Measurements from ENCODE around the gene SLC35G6.
A peak's percentile ranks its signal among the peaks of the same experiment; 100 is the strongest.

Gene SLC35G6

GRCh38 chr17:7497636-7498035 is 16.4 kb downstream of the SLC35G6 start:
- no peak for FAIRE-seq
- DNase-seq (ENCODE audit: insufficient read length), result no peak
- TF ChIP-seq POLR2A (IDR thresholded peaks at IDR 0.05; ENCODE audit: low read depth, low read length) (no peak), TAF1 (IDR thresholded peaks at IDR 0.05; ENCODE audit: borderline replicate concordance, low read depth, low read length) (no peak), POLR2AphosphoS5 (IDR thresholded peaks at IDR 0.05; ENCODE audit: low read depth, low read length) (no peak)

GRCh38 chr17:7499161-7499560 is 17.9 kb downstream of the SLC35G6 start:
- TF ChIP-seq POLR2AphosphoS5 (IDR thresholded peaks at IDR 0.05; ENCODE audit: low read depth, low read length) (no peak), POLR2A (IDR thresholded peaks at IDR 0.05; ENCODE audit: low read depth, low read length) (peak; percentile 16; the same call in 1 of the 2 replicates), TAF1 (IDR thresholded peaks at IDR 0.05; ENCODE audit: borderline replicate concordance, low read depth, low read length) (no peak)
- DNase-seq (ENCODE audit: insufficient read length) (no peak), FAIRE-seq (no peak)

GRCh38 chr17:7501729-7502128 is 20.5 kb downstream of the SLC35G6 start:
- DNase-seq (ENCODE audit: insufficient read length) (no peak), FAIRE-seq (no peak)
- no peak for TF ChIP-seq POLR2A (IDR thresholded peaks at IDR 0.05; ENCODE audit: low read depth, low read length)
- TF ChIP-seq POLR2AphosphoS5 (IDR thresholded peaks at IDR 0.05; ENCODE audit: low read depth, low read length), result no peak
- TF ChIP-seq TAF1 (IDR thresholded peaks at IDR 0.05; ENCODE audit: borderline replicate concordance, low read depth, low read length), result no peak

GRCh38 chr17:7502171-7502847 is 21.1 kb downstream of the SLC35G6 start:
- TF ChIP-seq TAF1 (IDR thresholded peaks at IDR 0.05; ENCODE audit: borderline replicate concordance, low read depth, low read length), result no peak
- TF ChIP-seq POLR2A (IDR thresholded peaks at IDR 0.05; ENCODE audit: low read depth, low read length), result 0 out of 2 replicates have a peak, but pooled peaks have one; percentile 7
- FAIRE-seq (no peak), DNase-seq (ENCODE audit: insufficient read length) (no peak)

GRCh38 chr17:7502987-7503386 is 21.7 kb downstream of the SLC35G6 start:
- peak; percentile 46; the same call in 1 of the 2 replicates for TF ChIP-seq POLR2AphosphoS5 (IDR thresholded peaks at IDR 0.05; ENCODE audit: low read depth, low read length)
- TF ChIP-seq POLR2A (IDR thresholded peaks at IDR 0.05; ENCODE audit: low read depth, low read length), result no peak
- TF ChIP-seq TAF1 (IDR thresholded peaks at IDR 0.05; ENCODE audit: borderline replicate concordance, low read depth, low read length), result no peak
- no peak for FAIRE-seq
- no peak for DNase-seq (ENCODE audit: insufficient read length)

- FAIRE-seq (no peak), DNase-seq (ENCODE audit: insufficient read length) (no peak)
- no peak for TF ChIP-seq POLR2AphosphoS5 (IDR thresholded peaks at IDR 0.05; ENCODE audit: low read depth, low read length)
- no peak for TF ChIP-seq POLR2A (IDR thresholded peaks at IDR 0.05; ENCODE audit: low read depth, low read length)
- TF ChIP-seq TAF1 (IDR thresholded peaks at IDR 0.05; ENCODE audit: borderline replicate concordance, low read depth, low read length), result no peak
Observed at GRCh38 chr17:7503521-7503920, 22.3 kb downstream of the SLC35G6 start.

- DNase-seq (ENCODE audit: insufficient read length), result no peak
- TF ChIP-seq POLR2A (IDR thresholded peaks at IDR 0.05; ENCODE audit: low read depth, low read length) (no peak), POLR2AphosphoS5 (IDR thresholded peaks at IDR 0.05; ENCODE audit: low read depth, low read length) (no peak), TAF1 (IDR thresholded peaks at IDR 0.05; ENCODE audit: borderline replicate concordance, low read depth, low read length) (no peak)
- FAIRE-seq, result no peak
Observed at GRCh38 chr17:7508145-7508544, 26.9 kb downstream of the SLC35G6 start.

- FAIRE-seq, result no peak
- DNase-seq (ENCODE audit: insufficient read length), result no peak
- TF ChIP-seq POLR2A (IDR thresholded peaks at IDR 0.05; ENCODE audit: low read depth, low read length) (no peak), TAF1 (IDR thresholded peaks at IDR 0.05; ENCODE audit: borderline replicate concordance, low read depth, low read length) (no peak), POLR2AphosphoS5 (IDR thresholded peaks at IDR 0.05; ENCODE audit: low read depth, low read length) (no peak; the same call in 1 of the 2 replicates)
Observed at GRCh38 chr17:7508846-7509245, 27.6 kb downstream of the SLC35G6 start.

- FAIRE-seq, result no peak
Observed at GRCh38 chr17:7509937-7510336, 28.7 kb downstream of the SLC35G6 start.

GRCh38 chr17:7511108-7511507 is 29.9 kb downstream of the SLC35G6 start:
- TF ChIP-seq POLR2AphosphoS5 (IDR thresholded peaks at IDR 0.05; ENCODE audit: low read depth, low read length) (peak; percentile 48; the same call in 1 of the 2 replicates), TAF1 (IDR thresholded peaks at IDR 0.05; ENCODE audit: borderline replicate concordance, low read depth, low read length) (no peak), POLR2A (IDR thresholded peaks at IDR 0.05; ENCODE audit: low read depth, low read length) (no peak; the same call in 1 of the 2 replicates)
- FAIRE-seq (no peak), DNase-seq (ENCODE audit: insufficient read length) (no peak)

More at GRCh38 chr17:7509937-7510336, 28.7 kb downstream of the SLC35G6 start:
- DNase-seq (ENCODE audit: insufficient read length), result no peak
- TF ChIP-seq POLR2A (IDR thresholded peaks at IDR 0.05; ENCODE audit: low read depth, low read length) (no peak; the same call in 1 of the 2 replicates), TAF1 (IDR thresholded peaks at IDR 0.05; ENCODE audit: borderline replicate concordance, low read depth, low read length) (no peak), POLR2AphosphoS5 (IDR thresholded peaks at IDR 0.05; ENCODE audit: low read depth, low read length) (no peak)

- TF ChIP-seq POLR2A (IDR thresholded peaks at IDR 0.05; ENCODE audit: low read depth, low read length), result peak; percentile 36; the same call in 1 of the 2 replicates
- TF ChIP-seq POLR2AphosphoS5 (IDR thresholded peaks at IDR 0.05; ENCODE audit: low read depth, low read length), result peak; percentile 28; the same call in 1 of the 2 replicates
- TF ChIP-seq TAF1 (IDR thresholded peaks at IDR 0.05; ENCODE audit: borderline replicate concordance, low read depth, low read length), result no peak
- DNase-seq (ENCODE audit: insufficient read length), result no peak
- no peak for FAIRE-seq
Observed at GRCh38 chr17:7512105-7512504, 30.9 kb downstream of the SLC35G6 start.
